HK-2 (cell line): Measurements from ENCODE around the gene TMTC2.

Experiments
- DNase-seq: peaks from one replicate; pipeline ENCODE4 v3.0.0-alpha.2; 2018; ENCODE audit not compliant: unreplicated experiment

The TMTC2 gene

DNA sequence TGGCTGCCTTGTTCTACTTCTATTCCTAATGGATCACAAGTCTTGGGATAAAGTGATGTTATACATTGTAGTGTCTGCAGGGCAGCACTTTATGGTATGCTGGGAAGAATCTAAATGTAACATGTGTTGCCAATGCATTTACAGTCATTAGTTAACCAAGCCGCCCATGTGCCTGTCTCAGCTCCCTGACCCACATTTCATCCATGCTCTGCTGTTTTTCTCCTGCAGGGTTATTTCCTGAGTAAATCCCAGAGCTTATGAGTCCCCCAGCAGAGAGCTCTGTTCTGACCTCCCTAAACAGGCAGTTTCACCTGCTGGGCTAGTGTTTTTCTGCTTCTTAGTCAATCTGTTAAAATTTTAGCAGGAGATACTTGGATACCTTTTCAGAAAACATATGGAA lies 4.4 kb upstream of the TMTC2 start:
- no peak for DNase-seq

DNA sequence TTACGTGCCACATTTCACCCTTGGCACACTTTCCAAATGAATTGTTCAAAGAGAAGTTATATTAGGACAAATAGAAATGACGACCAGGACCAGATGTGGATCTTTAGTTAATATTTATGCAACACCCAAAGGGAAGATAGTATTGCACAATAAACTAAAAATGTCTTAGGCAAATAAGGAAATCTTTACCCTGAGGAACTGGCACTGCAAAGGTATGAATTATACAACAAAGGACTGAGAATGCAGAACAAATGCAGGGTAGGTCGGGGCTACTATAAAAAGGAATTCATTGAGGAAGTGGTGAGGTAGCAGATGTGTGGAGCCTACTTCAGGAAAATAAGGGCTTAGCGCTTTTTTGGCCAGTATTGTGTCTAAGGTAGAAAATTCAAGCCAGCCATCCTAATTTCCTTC lies 3.9 kb upstream of the TMTC2 start:
- no peak for DNase-seq

DNA sequence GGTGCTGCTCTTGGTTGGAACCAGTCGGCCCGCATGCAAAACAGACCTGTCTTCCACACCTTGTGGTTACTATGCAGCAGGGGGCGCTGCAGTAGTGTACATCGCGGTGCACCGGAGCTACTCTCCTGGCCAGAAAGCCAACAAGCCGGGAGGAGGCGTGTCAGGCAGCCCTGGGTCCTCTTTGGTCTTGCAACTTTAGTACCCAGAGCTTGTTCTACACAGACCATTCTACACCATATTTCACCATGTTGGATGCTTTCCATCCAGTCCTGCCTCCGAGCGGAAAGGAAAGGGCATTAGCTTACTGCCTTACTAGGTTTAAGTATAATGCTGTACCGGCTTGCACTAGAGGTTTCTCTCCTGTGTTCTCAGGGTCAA lies 927 bp upstream of the TMTC2 start:
- peak; percentile 90 for DNase-seq

DNA sequence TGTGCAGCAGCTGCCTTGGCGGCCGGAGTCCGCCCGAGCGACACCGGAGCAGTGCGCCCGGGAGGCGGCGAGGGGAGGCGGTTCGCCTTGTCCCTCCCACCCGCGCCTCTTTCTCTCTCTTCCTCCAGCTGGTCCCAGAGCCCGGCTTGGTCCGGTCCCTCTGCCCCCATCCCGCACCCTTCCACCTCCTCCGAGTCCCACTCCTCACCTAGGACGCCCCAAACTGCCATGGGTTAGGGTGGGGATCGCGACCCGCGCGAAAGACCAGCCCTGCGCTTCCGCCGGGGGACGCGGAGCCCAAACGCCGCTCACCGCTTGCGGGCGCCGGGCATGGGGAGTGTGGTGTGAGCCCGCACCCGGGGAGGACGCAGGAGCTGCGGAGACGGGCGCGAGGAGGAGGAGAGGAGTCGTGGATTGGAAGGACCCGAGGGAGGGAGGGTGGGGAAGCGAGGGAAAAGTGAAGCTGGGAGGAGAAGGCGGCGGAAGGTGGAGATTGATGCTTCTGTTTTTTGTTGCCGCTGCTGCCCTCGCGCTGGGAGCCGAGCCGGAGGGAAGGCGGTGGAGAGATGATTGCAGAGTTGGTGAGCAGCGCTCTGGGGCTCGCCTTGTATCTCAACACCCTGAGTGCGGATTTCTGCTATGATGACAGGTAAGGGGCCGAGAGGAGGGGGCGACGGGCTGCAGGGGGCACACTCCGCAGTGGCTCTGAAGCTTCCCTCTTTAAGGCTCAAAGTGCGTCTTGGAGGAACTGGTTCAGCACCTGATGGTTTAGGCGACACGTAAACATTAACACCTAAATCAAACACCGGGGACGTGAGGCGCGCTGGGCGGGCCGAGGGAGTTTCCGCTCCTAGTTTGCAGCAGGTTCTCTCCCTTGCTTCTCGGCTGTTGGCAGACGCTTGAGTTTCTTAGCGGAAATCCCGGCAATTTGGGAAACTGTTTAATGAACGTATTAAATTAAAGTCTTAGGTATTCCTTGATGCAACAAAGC lies 610 bp downstream of the TMTC2 start:
- peak; percentile 60 for DNase-seq

DNA sequence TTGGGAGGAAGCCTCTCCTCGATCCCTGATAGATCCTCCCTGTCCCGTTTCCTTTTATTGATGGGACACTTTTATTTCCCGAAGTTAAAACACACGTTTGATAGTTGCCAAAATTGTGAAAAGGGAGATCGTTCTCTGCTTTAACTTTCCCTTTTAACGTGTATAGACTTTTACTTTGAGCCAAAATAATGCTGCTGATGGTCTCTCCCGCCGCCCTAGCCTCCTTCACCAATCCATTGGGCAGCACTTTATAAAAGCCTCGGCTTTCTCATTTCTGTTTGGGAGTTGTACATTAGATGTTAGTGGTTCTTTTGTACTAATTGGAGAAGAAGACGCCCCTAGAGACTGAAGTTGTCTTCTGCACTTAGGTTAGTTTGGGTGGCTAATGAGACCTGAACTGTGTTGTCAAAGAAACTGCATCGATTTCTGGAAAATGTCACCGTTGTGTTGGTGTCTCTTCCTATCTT lies 1.4 kb downstream of the TMTC2 start:
- DNase-seq = no peak

DNA sequence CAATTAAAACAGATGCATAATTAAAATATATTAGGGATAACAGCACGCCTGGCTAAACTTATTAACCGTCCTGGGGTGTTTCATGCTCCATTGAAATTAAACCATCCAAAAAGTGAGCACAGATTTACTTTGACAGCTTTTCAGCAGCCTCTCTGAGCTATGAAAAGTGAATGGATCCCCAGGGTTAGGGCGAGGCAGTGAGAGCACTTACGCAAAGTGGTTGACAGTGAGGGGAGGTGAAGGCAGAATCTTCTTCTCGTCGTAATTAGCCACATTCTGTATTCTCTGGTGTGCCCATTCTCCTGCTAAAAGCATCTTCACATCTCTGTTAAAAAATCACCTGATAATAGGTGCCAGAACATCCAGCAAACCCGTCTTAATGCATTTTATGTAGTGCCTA lies 1.9 kb downstream of the TMTC2 start:
- DNase-seq = no peak

DNA sequence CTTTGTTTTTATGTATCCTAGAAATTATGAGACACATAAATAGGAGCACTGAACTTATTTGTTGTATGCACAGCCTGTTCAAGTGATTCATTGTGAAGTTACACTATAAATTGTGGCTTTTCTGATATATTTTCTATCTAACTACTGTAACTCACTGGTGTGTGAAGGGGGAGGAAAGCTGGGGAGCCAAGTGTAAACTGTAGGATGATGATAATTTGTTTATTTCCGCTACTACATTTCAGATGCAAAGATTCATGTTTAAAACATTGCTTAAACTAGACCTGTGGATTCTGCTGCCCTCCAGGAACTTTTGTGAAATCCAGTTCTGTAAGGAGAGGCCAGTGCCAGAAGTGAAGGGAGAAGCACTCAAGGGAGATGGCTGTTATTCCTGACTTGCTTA lies 3.3 kb downstream of the TMTC2 start:
- no peak for DNase-seq

DNA sequence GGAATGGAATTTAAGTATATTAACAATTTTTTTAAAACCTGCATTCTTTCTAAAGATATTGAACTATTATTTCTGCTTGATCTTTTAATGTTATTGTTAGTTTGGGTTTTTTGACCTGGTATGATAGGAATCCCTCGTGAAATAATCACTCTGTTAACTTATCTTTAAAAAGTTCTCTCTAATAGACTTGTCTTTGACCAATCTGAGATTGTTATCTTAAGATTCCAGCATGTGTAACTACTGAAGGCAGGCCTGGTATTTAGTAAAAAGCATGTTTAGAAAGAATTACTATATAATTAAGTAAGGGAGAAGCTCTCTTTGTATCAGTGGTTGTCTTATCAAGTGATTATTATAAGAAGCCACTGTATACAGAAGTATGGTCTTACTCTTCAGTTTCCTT lies 4.8 kb downstream of the TMTC2 start:
- no peak for DNase-seq

DNA sequence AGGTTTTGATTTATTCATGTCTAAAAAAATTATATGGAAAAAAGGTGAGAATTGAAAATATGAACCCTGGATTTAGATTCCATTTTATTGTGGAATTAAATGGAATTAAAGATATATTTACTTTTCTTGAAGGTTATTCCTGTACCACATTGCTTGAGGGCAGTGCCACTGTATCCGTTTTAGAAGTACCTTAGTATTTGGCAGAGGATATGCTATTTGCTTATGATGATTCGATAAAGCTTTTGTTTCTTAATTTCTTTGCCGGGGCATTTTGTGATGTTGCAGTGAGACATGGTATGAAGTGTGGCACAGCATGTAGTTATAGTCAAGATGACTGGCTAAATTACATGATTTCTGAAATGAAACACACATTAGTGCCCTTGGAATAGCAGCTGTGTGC lies 7.6 kb downstream of the TMTC2 start:
- DNase-seq = no peak

DNA sequence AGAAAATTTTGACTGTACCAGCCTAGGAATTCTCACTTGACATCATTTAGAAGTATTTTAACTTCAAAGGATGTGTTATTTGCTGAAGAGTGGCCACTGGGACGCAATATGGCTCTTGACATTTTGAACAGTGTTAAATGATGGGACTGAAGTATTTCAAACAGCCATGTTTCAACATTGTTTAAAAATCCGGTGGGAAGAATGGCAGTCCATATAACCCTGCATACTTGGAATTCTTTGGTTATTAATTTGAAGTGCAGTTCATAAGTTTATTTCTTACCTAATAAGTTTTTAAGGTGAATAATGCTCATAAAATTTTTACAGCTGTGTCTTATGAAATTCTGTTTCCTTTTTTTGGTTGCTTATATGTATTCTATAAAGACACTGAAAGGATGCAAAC lies 8.3 kb downstream of the TMTC2 start:
- DNase-seq = no peak

DNA sequence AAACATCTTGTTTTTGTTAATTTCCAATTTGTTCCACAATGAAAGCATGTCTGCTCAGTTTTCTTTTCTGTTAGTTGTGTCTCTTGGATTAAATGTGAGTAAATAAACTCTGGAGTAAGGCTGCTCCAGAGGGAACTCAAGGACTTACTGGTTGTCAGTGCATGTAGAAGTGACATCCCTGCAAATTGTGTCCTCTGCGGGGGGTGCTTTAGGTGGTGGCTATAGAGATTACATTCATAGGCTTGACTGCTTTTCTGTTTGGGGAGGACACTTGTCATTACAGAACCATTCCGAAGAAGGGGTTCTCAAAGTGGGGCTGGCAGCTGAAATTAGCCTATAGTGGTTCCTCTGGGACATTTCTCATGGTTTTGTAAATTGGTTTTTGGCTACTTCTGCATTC lies 8.8 kb downstream of the TMTC2 start:
- no peak for DNase-seq

DNA sequence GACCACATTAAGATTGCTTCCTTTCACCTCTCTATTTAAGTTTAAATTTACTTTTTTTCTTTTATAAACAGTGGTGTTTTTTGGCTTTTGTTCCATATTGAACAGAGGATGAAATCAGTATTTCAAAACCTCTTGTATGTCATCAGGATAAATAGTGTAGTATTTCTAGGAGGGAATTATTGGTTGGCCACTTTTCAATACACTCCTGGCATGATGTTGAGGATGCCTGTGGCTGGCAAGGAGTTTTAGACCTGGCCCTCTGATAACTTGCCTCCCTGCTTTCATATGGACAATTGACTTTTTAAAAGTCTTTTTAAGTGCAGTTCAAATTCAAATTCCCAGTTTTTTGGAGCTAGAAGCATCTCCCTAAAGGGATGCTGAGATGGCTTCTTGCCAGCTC lies 9.8 kb downstream of the TMTC2 start:
- DNase-seq = no peak

DNA sequence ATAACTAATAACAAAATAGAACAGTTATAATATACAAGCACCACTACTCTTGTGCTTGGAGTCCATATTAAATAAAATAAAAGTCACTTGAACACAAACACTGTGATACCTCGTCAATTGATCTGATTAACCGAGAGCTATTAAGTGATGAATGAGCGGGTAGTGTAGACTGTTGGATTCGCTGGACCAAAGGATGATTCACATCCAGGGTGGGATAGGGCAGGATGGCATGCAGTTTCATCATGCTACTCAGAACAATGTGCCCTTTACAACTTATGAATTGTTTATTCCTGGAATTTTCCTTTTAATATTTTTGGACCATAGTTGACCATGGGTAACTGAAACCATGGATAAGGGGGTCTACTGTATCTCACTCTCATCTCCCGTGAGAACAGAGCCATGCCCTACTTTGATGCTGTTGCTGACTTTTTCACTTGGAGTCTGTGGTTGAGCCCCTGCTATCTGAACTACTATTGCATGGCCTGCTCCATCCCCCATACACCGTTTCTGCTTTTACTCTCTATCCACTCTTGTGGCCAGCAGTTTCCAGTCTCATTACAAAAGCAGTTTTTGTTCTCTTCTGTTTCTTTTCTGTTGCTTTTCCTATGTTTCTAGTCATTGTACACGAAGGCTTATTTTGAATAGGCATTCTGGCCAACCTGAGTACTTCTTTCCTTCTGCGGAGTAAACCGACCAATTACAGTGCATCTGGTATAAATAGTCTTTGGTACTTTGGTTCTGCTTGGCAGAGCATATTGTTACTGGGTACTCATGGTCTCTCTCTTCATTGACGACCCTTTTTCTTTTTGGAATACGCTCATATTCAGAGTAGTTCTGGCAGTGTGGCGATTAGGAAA lies 12.2 kb downstream of the TMTC2 start:
- no peak for DNase-seq

DNA sequence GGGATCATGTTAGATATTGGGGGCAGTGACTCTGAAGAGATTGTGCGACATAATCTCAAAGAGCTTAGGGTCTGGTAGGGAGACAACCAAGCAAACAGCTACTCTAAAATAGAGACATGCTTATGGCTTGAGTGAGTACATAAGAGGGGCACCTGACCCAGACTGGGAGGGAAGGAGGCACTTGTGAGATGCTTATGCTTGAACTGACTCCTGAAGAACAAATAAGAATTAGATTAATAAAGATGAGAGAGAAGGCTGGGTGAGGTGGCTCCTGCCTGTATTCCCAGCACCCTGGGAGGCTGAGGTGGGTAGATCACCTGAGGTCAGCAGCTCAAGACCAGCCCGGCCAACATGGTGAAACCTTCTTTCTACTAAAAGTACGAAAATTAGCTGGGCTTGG lies 19.1 kb downstream of the TMTC2 start:
- DNase-seq = no peak

DNA sequence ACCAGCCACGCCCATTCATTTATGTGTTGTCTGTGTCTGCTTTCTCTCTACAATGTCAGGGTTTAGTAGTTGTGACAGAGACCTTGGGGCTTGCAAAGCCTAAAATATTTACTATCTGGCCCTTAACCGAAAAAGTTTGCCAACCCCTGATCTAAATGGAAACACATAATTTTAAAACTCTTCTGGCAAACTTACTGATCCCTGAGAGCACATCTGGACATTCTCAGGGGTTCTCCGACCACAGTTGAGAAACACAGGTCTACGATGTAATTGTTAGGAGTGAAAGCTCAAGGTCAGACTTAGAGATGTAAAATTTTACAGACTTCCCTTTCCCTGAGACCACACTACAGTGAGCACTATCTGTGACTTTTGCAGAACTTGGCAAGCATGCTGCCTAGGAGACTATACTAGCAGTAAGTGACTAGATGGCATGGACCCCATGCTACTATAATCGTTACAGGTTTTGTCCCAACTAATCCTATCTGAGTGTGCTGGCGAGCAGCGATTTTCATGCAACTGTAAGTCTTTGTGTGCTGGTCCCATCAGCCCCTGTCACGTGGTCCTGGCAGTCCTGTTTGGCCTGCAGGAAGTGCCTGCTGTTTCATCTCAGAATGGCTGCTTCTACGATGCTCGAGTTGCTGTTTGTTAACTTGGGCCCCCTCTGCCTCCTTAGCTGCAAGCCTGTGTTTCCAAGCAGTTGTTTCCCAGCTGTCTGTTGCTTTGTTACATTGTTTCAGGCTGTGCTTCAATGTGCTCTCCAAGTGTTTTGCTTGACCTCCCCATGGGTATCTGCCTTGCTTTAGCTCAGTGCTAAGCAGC lies 21.6 kb downstream of the TMTC2 start:
- DNase-seq = no peak

DNA sequence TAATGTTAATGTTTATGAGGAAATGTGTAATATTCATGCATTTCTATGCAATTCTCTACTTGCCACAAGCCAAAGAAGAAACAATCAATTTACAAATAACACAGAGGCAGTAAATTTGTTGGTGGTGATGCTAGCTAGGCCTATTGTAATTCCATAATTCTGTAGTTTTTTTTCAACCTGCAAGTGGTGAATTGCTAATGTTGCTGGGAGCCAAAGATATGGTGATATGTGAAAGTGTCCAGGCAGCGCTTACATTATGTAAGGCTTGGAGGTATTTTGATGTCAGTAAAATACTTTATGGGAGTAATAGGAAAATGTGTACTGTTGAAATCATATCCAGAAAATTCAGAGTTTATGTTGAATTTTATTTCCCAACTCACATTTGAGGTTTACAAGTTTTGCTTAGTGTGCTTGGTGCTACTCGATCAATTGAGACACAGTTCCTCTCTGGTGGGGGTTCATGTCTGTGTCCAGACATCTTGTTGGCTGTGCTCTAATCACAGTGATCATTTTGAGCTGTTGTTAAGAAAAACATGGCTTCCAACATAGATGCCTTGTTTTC lies 23.2 kb downstream of the TMTC2 start:
- no peak for DNase-seq

DNA sequence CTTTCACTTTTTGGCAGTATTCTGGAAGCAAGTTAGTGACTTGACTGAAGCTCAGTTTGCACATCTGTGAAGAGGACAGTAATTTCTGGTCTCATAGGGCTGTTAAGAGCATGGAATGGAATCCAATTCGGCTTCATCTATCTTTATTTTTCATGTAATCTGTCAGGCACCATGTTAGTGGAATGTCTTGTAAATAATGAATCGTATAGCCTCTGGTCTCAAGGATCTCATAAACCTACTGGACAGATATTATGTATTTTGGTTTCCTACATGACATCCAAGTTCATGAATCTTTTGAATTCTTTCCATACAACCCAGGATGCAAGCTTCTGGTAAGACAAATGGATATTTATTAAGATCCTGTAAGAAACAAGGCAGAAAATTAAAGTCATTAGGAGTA lies 24.0 kb downstream of the TMTC2 start:
- no peak for DNase-seq

DNA sequence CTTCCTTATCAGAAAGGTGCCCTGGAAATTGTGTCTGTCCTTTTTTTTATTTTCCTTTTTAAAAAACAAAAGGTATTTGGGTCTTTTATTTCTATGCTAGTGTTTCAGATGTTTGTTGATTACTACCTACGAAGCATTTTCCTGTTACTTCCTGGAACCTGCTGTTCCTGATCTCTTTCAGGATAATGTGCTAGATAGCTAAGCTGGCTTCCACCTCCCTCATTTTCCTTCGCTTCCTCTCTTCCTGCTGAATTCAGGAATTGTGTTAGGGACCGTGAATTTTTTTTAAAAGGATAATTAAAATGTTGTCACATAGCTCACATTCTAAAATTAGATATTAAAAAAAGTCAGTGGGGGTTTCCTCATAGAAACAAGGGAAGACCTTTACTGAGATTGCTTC lies 27.7 kb downstream of the TMTC2 start:
- no peak for DNase-seq

DNA sequence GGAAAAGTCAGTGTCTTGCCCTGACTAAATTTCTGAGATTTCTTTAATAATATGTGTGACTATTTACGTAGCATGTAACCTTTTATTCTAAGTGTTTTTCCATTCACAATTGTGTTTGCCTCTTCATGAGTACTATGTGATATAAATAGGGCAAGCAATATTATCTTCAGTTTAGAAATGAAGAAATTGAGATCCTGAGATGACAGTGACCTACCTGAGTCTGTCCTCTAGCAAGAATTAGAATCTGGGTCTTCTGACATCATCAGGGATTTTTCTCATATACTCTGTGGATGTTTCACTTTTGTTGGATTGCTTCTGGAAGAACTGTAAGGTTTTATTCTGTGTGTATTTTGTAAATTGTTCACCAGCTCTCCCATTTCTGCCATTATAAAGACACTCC lies 35.0 kb downstream of the TMTC2 start:
- no peak for DNase-seq

DNA sequence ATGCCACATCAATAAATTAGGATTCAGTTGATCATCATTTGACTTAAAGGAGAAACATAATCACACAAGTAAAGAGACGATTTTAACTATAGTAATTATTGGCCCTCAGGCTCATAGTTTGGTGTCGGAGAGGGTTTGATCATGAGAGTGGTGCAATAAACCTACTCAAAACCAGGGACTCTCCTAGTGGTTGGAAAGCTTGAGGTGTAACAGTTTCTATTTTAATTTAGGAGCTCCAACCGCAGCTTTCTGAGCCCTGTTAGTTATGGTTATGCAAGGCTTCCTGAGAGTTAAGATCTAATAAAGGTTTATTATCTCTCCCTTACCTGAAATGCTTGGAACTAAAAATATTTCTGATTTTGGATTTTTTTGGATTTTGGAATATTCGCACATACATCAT lies 36.4 kb downstream of the TMTC2 start:
- no peak for DNase-seq

DNA sequence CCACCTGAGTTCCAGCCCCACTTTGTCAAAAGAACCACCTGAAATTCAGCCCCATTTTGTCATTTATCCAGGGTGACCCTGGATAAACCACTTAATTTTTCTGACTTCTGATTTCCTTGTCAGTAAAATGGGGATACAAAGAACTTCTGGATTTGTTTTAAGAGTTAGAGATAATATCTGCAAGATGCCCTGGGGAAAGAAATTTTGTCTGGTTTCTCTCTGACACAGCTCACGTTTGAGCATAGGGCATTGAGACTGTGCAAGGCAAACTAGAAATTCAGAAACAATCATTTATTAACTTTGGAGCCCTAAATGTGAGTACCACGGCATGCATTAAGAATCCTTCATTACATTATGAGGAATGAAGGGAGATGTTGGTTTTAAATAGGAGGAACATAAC lies 37.2 kb downstream of the TMTC2 start:
- no peak for DNase-seq

DNA sequence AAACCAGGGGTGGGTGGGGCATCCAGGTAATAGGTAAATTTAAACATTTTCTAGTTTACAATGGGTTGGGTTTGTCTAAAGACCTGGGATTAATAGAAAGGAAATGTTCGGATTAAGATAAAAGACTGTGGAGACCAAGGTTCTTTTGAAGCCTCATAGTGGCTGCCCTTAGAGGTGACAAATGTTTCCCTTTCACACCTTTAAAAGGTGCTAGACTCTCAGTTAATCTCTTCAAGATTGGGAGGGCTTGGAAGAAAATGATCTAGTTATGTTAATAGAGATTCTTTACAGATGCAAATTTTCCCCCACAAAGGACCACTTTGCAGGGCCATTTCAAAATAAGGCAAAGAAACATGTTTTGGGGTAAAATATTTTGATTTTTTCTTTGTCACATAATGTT lies 39.0 kb downstream of the TMTC2 start:
- DNase-seq = no peak
